GM12892 (cell line): ENCODE results near the gene RICTOR.

Experiments
- POLR2A ChIP-seq: IDR thresholded peaks from 2 replicates; pipeline ENCODE4 v1.6.1; 2011; ENCODE audit warnings: low read depth, low read length, control low read depth
- TAF1 ChIP-seq: IDR thresholded peaks from 2 replicates; pipeline ENCODE4 v1.6.1; 2011; ENCODE audit warnings: low read depth, mild to moderate bottlenecking, control low read depth, low read length, borderline replicate concordance

DNA sequence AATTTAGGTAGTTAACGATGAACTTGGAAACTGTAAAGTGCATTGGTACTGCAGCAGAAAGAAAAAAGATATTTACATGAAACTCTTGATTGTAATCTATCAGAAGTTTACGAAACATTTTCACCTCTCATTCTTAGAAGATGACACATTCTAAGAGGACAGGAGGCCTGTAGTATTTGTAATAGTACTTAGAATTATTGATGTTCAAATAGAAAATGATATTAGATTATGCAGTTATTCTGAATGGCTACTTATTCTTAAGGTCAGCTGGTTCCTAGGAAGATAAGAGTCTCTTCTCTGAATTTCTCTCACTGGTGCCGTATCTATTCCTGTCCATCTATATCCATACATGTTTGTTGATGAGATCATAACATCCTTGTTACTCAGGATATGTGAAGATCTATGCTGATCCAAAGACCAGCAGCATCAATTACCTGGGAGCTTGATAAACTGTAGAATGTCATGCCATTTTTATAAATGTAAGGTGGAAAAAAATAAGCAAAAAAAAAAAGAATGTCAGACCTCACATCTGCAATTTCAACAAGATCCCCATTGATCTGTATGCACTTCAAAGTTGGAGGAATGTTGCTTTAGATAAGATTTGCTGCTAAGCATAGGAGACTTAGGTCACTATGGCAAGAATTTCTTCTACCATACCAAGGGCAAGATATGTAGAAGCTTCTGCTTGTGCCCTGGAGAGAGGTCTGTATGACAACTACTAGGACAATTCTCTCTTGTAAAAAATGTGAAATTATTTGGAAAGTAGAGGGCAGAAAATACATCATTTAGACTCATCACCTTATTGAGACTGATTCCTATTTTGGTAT is 42.4 kb upstream of the RICTOR start:
- TF ChIP-seq TAF1 (no peak), POLR2A (no peak)
